ENCODE results near the gene MYO5A. TPM values are rescaled to one million over a fixed set of nuclear protein-coding genes. Genes with fewer than 3 reads are reported as not detected.

The MYO5A gene
- total and polyA plus RNA-seq, 2 donors (not counting 1 experiment from before 2014, with no cell fraction given) = 12.2 to 44.4 TPM

DNA sequence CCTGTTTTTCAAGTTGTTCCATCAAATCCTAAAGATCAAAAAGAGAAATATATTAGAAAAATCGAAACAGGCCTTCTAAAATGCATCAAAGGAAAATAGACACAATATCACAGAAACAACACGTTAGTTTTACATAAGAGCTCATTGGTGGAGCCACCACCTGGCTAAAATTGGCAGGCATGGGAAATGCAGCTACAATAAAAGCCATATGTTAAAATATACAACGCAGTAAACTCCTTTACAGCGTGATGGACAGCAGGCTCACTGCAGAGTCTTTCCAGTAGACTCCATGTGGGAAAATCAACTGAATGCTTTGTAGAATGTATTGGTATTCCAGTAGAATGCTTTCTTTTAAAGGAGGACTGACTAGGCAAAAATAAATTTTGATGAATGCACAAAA lies 192.2 kb downstream of the MYO5A start:
- no peak for DNase-seq
- intact Hi-C loops (cut with micrococcal nuclease) = loop anchor here (1.0 to 10.0 kb wide), 2 partner anchors 80 to 338 kb away; partner anchors contain the start of gene ATOSA
- ChIA-PET CTCF (interaction anchor here (0.6 to 2.1 kb wide), 10 partner anchors 57 to 398 kb away, joined by 3 to 28 read pairs (median 4); no protein-coding TSS in a partner anchor), POLR2A (interaction anchor here (1.1 kb wide), 2 partner anchors 75 to 129 kb away, joined by 3 read pairs; no protein-coding TSS in a partner anchor)
- Histone ChIP-seq H3K9ac (ENCODE audit: low read length) (no peak overlapping the region), H3K79me2 (ENCODE audit: control insufficient read depth, insufficient read depth, low read length) (no peaks in the 10 kb centered on the region), H3K4me3 (ENCODE audit: control extremely low read depth in 1 of 5, extremely low read depth in 1 of 5, insufficient read depth in 1 of 5, low read depth in 2 of 5, low read length in 4 of 5) (no peak overlapping the region), H3K36me3 (replicated peaks in 1 of 2; ENCODE audit: control extremely low read depth in 1 of 2, control insufficient read depth in 1 of 2, extremely low read depth in 1 of 2, insufficient read depth in 2 of 2, low read length in 1 of 2) (peaks cover 20 to 22% of the 10 kb centered on the region in 2 experiments), H4K20me1 (ENCODE audit: control insufficient read depth, insufficient read depth, low read length, poor library complexity, severe bottlenecking) (no peaks in the 10 kb centered on the region), H3K4me1 (ENCODE audit: control insufficient read depth in 2 of 2, insufficient read depth in 2 of 2, low read length in 2 of 2) (peaks cover 4% of the 10 kb centered on the region in 2 donors), H3K9me3 (ENCODE audit: control extremely low read depth in 1 of 3, control insufficient read depth in 2 of 3, insufficient read depth in 1 of 3, low read length in 2 of 3) (no peaks in the 10 kb centered on the region), H3K27me3 (replicated peaks in 1 of 4; ENCODE audit: control extremely low read depth in 1 of 4, control insufficient read depth in 3 of 4, insufficient read depth in 4 of 4, low read length in 3 of 4) (no peaks in the 10 kb centered on the region), H2AFZ (ENCODE audit: insufficient read depth, low read depth, low read length, poor library complexity, severe bottlenecking) (no peak overlapping the region), H3K4me2 (replicated peaks; ENCODE audit: low read depth, low read length, poor library complexity, severe bottlenecking) (no peak overlapping the region), H3K27ac (ENCODE audit: low read length in 2 of 2) (no peak overlapping the region)
- WGBS (ENCODE audit: insufficient coverage) = 29% methylated on average over 1 of the region's 4 CpGs
- ATAC-seq (ENCODE audit: low read depth) = no peak
- no peaks in the 10 kb centered on the region for H3K9me3 Mint-ChIP-seq (ENCODE audit: insufficient read depth)
- TF ChIP-seq, protein P1, sequence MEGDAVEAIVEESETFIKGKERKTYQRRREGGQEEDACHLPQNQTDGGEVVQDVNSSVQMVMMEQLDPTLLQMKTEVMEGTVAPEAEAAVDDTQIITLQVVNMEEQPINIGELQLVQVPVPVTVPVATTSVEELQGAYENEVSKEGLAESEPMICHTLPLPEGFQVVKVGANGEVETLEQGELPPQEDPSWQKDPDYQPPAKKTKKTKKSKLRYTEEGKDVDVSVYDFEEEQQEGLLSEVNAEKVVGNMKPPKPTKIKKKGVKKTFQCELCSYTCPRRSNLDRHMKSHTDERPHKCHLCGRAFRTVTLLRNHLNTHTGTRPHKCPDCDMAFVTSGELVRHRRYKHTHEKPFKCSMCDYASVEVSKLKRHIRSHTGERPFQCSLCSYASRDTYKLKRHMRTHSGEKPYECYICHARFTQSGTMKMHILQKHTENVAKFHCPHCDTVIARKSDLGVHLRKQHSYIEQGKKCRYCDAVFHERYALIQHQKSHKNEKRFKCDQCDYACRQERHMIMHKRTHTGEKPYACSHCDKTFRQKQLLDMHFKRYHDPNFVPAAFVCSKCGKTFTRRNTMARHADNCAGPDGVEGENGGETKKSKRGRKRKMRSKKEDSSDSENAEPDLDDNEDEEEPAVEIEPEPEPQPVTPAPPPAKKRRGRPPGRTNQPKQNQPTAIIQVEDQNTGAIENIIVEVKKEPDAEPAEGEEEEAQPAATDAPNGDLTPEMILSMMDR (IDR thresholded peaks at IDR 0.05) = no peak
- TF ChIP-seq EZH2 (IDR thresholded peaks at IDR 0.05; ENCODE audit: borderline replicate concordance, insufficient read depth, low read depth, low read length, poor library complexity, severe bottlenecking) = no peak
- H3K27ac Mint-ChIP-seq = no peak overlapping the region
- no peaks in the 10 kb centered on the region for H3K27me3 Mint-ChIP-seq
- H3K4me3 Mint-ChIP-seq = no peak overlapping the region
- H3K4me1 Mint-ChIP-seq = peaks cover 5% of the 10 kb centered on the region

DNA sequence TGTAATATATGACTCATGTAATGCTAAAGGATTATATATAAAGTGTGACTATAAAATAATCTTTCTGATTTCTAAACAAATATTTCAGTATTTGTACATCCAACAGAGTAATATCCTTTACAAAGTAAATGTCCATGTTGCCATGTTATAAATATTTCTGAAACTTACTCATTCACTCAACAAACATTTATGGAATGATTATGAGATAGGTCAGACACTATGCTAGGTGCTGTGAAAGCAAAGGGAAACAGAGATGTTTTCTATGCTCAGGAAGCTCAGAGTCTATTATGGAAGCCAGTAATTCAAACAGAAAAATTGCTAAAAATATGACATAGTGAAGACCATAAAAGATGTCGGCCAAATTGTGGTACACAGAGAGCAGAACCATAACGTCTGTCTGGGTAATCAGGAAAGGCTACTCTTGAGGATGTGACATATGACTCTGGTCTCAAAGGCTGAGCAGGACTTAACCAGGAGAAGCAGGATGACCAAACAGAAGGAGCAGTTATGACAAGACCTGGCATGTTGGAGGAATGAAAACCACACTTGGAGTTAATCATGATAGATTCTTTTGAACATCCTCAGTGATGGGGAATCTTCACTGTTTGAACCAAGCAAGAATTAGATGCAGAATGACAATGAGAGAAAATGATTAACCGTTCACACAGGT lies 194.1 kb downstream of the MYO5A start:
- no peaks in the 10 kb centered on the region for H3K27me3 ChIP-seq (replicated peaks in 1 of 4; ENCODE audit: control extremely low read depth in 1 of 4, control insufficient read depth in 3 of 4, insufficient read depth in 4 of 4, low read length in 3 of 4)
- H3K9me3 ChIP-seq (ENCODE audit: control extremely low read depth in 1 of 3, control insufficient read depth in 2 of 3, insufficient read depth in 1 of 3, low read length in 2 of 3) = no peaks in the 10 kb centered on the region
- no peak overlapping the region for H3K27ac ChIP-seq (ENCODE audit: low read length in 2 of 2)
- no peak for ATAC-seq (ENCODE audit: low read depth)
- intact Hi-C loops (cut with micrococcal nuclease) = loop anchor here (10.0 kb wide), 1 partner anchor 340 kb away; the partner anchor contains the start of gene ATOSA
- H3K79me2 ChIP-seq (ENCODE audit: control insufficient read depth, insufficient read depth, low read length) = no peaks in the 10 kb centered on the region
- 91% methylated on average over 1 of the region's 3 CpGs for WGBS (ENCODE audit: insufficient coverage)
- peaks cover 20 to 21% of the 10 kb centered on the region in 2 experiments for H3K36me3 ChIP-seq (replicated peaks in 1 of 2; ENCODE audit: control extremely low read depth in 1 of 2, control insufficient read depth in 1 of 2, extremely low read depth in 1 of 2, insufficient read depth in 2 of 2, low read length in 1 of 2)
- no peaks in the 10 kb centered on the region for H4K20me1 ChIP-seq (ENCODE audit: control insufficient read depth, insufficient read depth, low read length, poor library complexity, severe bottlenecking)
- no peak overlapping the region for H3K4me2 ChIP-seq (replicated peaks; ENCODE audit: low read depth, low read length, poor library complexity, severe bottlenecking)
- TF ChIP-seq EZH2 (IDR thresholded peaks at IDR 0.05; ENCODE audit: borderline replicate concordance, insufficient read depth, low read depth, low read length, poor library complexity, severe bottlenecking) = no peak
- TF ChIP-seq, protein P1 (IDR thresholded peaks at IDR 0.05) = no peak
- Mint-ChIP-seq H3K27ac (no peak overlapping the region), H3K4me1 (peaks cover 10% of the 10 kb centered on the region), H3K9me3 (ENCODE audit: insufficient read depth) (no peaks in the 10 kb centered on the region), H3K4me3 (no peak overlapping the region), H3K27me3 (no peaks in the 10 kb centered on the region)
- no peak overlapping the region for H3K4me3 ChIP-seq (ENCODE audit: control extremely low read depth in 1 of 5, extremely low read depth in 1 of 5, insufficient read depth in 1 of 5, low read depth in 2 of 5, low read length in 4 of 5)
- H3K4me1 ChIP-seq (ENCODE audit: control insufficient read depth in 2 of 2, insufficient read depth in 2 of 2, low read length in 2 of 2) = peaks cover 7 to 8% of the 10 kb centered on the region in 2 donors
- H3K9ac ChIP-seq (ENCODE audit: low read length) = no peak overlapping the region
- POLR2A ChIA-PET = no interaction called here
- CTCF ChIA-PET = interaction anchor here (0.7 to 4.5 kb wide), 2 partner anchors 54 to 80 kb away, joined by 4 to 44 read pairs; no protein-coding TSS in a partner anchor
- no peak overlapping the region for H2AFZ ChIP-seq (ENCODE audit: insufficient read depth, low read depth, low read length, poor library complexity, severe bottlenecking)
- DNase-seq = no peak

All from B cell (primary cell).